ENCODE results near the gene JPT1. TPM values are rescaled to one million over a fixed set of nuclear protein-coding genes. Genes with fewer than 3 reads are reported as not detected.

Gene JPT1, protein sequence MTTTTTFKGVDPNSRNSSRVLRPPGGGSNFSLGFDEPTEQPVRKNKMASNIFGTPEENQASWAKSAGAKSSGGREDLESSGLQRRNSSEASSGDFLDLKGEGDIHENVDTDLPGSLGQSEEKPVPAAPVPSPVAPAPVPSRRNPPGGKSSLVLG
- polyA plus RNA-seq (2011; rRNA removed) (89.8 and 97.0 TPM in 2 replicates), polyA minus RNA-seq (2011; rRNA and poly(A)+ RNA removed) (31.8 and 53.5 TPM in 2 replicates)

GRCh38 chr17:75154195-75155106, at the start of gene JPT1:
Gene JPT1, minus strand, starts transcription at chr17:75154512. Its CDS starts 115 bp downstream, at chr17:75154397.
- ChIA-PET POLR2A (interaction anchor here (0.7 to 1.5 kb wide), 5 partner anchors 12 to 50 kb away, joined by 3 to 7 read pairs (median 4); partner anchors contain the start of gene NT5C), CTCF (interaction anchor here (0.6 kb wide), 1 partner anchor 22 kb away, joined by 3 read pairs; no protein-coding TSS in a partner anchor)
- TF ChIP-seq, protein P1, sequence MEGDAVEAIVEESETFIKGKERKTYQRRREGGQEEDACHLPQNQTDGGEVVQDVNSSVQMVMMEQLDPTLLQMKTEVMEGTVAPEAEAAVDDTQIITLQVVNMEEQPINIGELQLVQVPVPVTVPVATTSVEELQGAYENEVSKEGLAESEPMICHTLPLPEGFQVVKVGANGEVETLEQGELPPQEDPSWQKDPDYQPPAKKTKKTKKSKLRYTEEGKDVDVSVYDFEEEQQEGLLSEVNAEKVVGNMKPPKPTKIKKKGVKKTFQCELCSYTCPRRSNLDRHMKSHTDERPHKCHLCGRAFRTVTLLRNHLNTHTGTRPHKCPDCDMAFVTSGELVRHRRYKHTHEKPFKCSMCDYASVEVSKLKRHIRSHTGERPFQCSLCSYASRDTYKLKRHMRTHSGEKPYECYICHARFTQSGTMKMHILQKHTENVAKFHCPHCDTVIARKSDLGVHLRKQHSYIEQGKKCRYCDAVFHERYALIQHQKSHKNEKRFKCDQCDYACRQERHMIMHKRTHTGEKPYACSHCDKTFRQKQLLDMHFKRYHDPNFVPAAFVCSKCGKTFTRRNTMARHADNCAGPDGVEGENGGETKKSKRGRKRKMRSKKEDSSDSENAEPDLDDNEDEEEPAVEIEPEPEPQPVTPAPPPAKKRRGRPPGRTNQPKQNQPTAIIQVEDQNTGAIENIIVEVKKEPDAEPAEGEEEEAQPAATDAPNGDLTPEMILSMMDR (IDR thresholded peaks at IDR 0.05; ENCODE audit: low read depth, low read length), result no peak
- Histone ChIP-seq H3K9me3 (ENCODE audit: control insufficient read depth, insufficient read depth, low read length) (no peaks in the 10 kb centered on the region; the same call in 1 of the 2 replicates), H3K4me3 (ENCODE audit: low read depth, low read length) (peak within 1 kb of the TSS; percentile 94), H3K27me3 (ENCODE audit: control insufficient read depth, insufficient read depth, low read length) (no peaks in the 10 kb centered on the region), H3K27ac (ENCODE audit: low read depth, low read length) (no peak within 1 kb of the TSS)
- peak; percentile 97 for DNase-seq (ENCODE audit: low read depth, low spot score)

GRCh38 chr17:75199886-75200618, 45.7 kb upstream of the JPT1 start:
- Histone ChIP-seq H3K4me3 (ENCODE audit: low read depth, low read length) (no peak overlapping the region), H3K9me3 (ENCODE audit: control insufficient read depth, insufficient read depth, low read length) (no peaks in the 10 kb centered on the region), H3K27me3 (ENCODE audit: control insufficient read depth, insufficient read depth, low read length) (no peaks in the 10 kb centered on the region), H3K27ac (ENCODE audit: low read depth, low read length) (no peak overlapping the region)
- TF ChIP-seq, protein P1 (IDR thresholded peaks at IDR 0.05; ENCODE audit: low read depth, low read length), result no peak
- POLR2A ChIA-PET, result no interaction called here
- DNase-seq (ENCODE audit: low read depth, low spot score), result no peak
- CTCF ChIA-PET, result interaction anchor here (0.5 to 10.9 kb wide), 11 partner anchors 9 to 239 kb away, joined by 3 to 154 read pairs (median 4); no protein-coding TSS in a partner anchor

GRCh38 chr17:75194879-75195278, 40.6 kb upstream of the JPT1 start:
- Histone ChIP-seq H3K27ac (ENCODE audit: low read depth, low read length) (no peak overlapping the region), H3K27me3 (ENCODE audit: control insufficient read depth, insufficient read depth, low read length) (no peaks in the 10 kb centered on the region), H3K9me3 (ENCODE audit: control insufficient read depth, insufficient read depth, low read length) (no peaks in the 10 kb centered on the region), H3K4me3 (ENCODE audit: low read depth, low read length) (no peak overlapping the region)
- POLR2A ChIA-PET, result no interaction called here
- TF ChIP-seq, protein P1 (IDR thresholded peaks at IDR 0.05; ENCODE audit: low read depth, low read length), result no peak
- CTCF ChIA-PET, result no interaction called here
- DNase-seq (ENCODE audit: low read depth, low spot score), result no peak

GRCh38 chr17:75191584-75191983, 37.3 kb upstream of the JPT1 start:
- CTCF ChIA-PET, result interaction anchor here (0.7 to 1.9 kb wide), 2 partner anchors 10 to 61 kb away, joined by 3 to 9 read pairs; no protein-coding TSS in a partner anchor
- POLR2A ChIA-PET, result no interaction called here
- no peaks in the 10 kb centered on the region for H3K9me3 ChIP-seq (ENCODE audit: control insufficient read depth, insufficient read depth, low read length)
- no peak overlapping the region for H3K4me3 ChIP-seq (ENCODE audit: low read depth, low read length)
- TF ChIP-seq, protein P1 (IDR thresholded peaks at IDR 0.05; ENCODE audit: low read depth, low read length), result no peak
- H3K27me3 ChIP-seq (ENCODE audit: control insufficient read depth, insufficient read depth, low read length), result no peaks in the 10 kb centered on the region
- H3K27ac ChIP-seq (ENCODE audit: low read depth, low read length), result no peak overlapping the region
- DNase-seq (ENCODE audit: low read depth, low spot score), result no peak
